ENCODE data around the gene ODAD2. TPM values are rescaled to one million over a fixed set of nuclear protein-coding genes. Genes with fewer than 3 reads are reported as not detected.

Gene ODAD2
- total and polyA plus RNA-seq, 2 of the 8 experiments (the other 6 are each of a cell fraction or from before 2014, with no cell fraction given): 0.95 to 4.3 TPM

DNA sequence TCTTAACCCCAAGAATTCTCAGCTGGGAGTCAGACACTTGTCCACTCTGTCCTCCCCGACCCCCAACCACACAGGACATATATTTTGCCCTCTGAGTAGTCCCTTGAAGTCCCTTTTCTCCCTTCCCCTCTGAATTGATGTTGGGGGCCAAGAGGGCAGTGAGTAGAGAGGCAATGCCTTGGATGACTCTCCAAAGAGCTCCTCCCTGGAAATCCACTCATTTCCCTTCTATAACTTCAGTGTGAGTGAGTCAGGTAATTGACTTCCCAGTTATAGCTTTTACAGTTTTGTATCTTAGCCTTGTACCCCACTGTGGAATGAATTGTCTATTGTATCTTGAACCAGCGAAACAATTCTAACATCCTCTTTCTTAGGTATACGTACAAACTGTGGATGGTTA is 9.2 kb upstream of the ODAD2 start:
- H3K4me2 ChIP-seq (ENCODE audit: insufficient read depth in 1 of 2, low read depth in 2 of 2, low read length in 2 of 2): no peak overlapping the region
- POLR2A ChIA-PET (ENCODE audit: partially characterized antibody): interaction anchor here (0.6 to 0.9 kb wide), 2 partner anchors 10 to 20 kb away, joined by 3 read pairs; no protein-coding TSS in a partner anchor
- H3K14ac ChIP-seq (ENCODE audit: insufficient read length): no peak overlapping the region
- no peaks in the 10 kb centered on the region for H3K23me2 ChIP-seq (ENCODE audit: low read depth, low read length)
- no peak overlapping the region for H3K18ac ChIP-seq (ENCODE audit: extremely low read depth, low read length)
- no peaks in the 10 kb centered on the region for H3K79me2 ChIP-seq (ENCODE audit: control insufficient read depth in 1 of 2, insufficient read depth in 2 of 2, low read length in 2 of 2)
- H3K4ac ChIP-seq (replicated peaks; ENCODE audit: insufficient read length, low read depth, low read length): no peak overlapping the region
- H3K56ac ChIP-seq (replicated peaks; ENCODE audit: insufficient read length, low read depth, low read length): no peak overlapping the region
- no peak overlapping the region for H2BK5ac ChIP-seq (ENCODE audit: low read depth, low read length)
- H3K9me3 ChIP-seq (ENCODE audit: insufficient read depth in 2 of 2, low read depth in 1 of 2, low read length in 1 of 2): no peaks in the 10 kb centered on the region
- peaks cover 0 to 3% (median under 1%) of the 10 kb centered on the region in 4 experiments; a peak in 3 of 7 replicates for H3K4me1 ChIP-seq (replicated peaks in 1 of 4; ENCODE audit: control insufficient read depth in 3 of 4, insufficient read depth in 4 of 4, low read length in 3 of 4)
- no peak overlapping the region for H4K8ac ChIP-seq (ENCODE audit: extremely low read depth, insufficient read depth, low read length)
- no peak for FAIRE-seq
- no peak overlapping the region for H3K9ac ChIP-seq (replicated peaks in 1 of 4; ENCODE audit: extremely low read depth in 1 of 4, low read depth in 3 of 4, low read length in 3 of 4)
- no peak overlapping the region for H2BK20ac ChIP-seq (ENCODE audit: low read length)
- no peaks in the 10 kb centered on the region for H4K20me1 ChIP-seq (replicated peaks in 1 of 2; ENCODE audit: control insufficient read depth in 1 of 2, insufficient read depth in 2 of 2, low read length in 2 of 2)
- H3K4me3 ChIP-seq (ENCODE audit: extremely low read depth in 1 of 4, insufficient read depth in 2 of 4, low read depth in 3 of 4, low read length in 4 of 4): no peak overlapping the region
- H3K79me1 ChIP-seq (ENCODE audit: low read depth, low read length): no peaks in the 10 kb centered on the region
- CTCF ChIA-PET (ENCODE audit: partially characterized antibody): interaction anchor here (1.3 kb wide), 1 partner anchor 266 kb away, joined by 4 read pairs; no protein-coding TSS in a partner anchor
- no peak overlapping the region for H2BK12ac ChIP-seq (ENCODE audit: low read depth, low read length)
- H3K27me3 ChIP-seq (replicated peaks in 1 of 4; ENCODE audit: control insufficient read depth in 3 of 4, extremely low read depth in 1 of 4, insufficient read depth in 3 of 4, low read length in 3 of 4): no peaks in the 10 kb centered on the region
- H3K23ac ChIP-seq (ENCODE audit: insufficient read length): no peak overlapping the region
- no peak overlapping the region for H2AFZ ChIP-seq (ENCODE audit: low read length)
- no peak overlapping the region for H3K27ac ChIP-seq (ENCODE audit: low read depth, low read length)
- no peak overlapping the region for H4K5ac ChIP-seq (ENCODE audit: insufficient read length, low read depth, low read length)
- no peak overlapping the region for H2BK15ac ChIP-seq (ENCODE audit: low read length)
- no peak overlapping the region for H2AK5ac ChIP-seq (ENCODE audit: low read depth, low read length)
- no peak overlapping the region for H4K91ac ChIP-seq (replicated peaks; ENCODE audit: insufficient read length, low read length)
- no peak for DNase-seq (ENCODE audit: low read depth in 1 of 2, low spot score in 2 of 2)
- H2BK120ac ChIP-seq (replicated peaks; ENCODE audit: low read depth, low read length): no peak overlapping the region
- WGBS, 2 experiments (ENCODE audit: extremely low coverage in 1 of 2, insufficient coverage in 1 of 2, insufficient read length in 1 of 2, insufficient replicate concordance in 2 of 2, low coverage in 1 of 2, low lambda C conversion rate in 2 of 2, missing lambda C conversion rate in 1 of 2): 93% methylated on average over 3 of the region's 3 CpGs; no CpG with 5 or more reads in 1 of the 2 experiments
- no peaks in the 10 kb centered on the region for H3K36me3 ChIP-seq (ENCODE audit: control insufficient read depth in 2 of 4, insufficient read depth in 4 of 4, low read length in 3 of 4)
- TF ChIP-seq, protein P1, sequence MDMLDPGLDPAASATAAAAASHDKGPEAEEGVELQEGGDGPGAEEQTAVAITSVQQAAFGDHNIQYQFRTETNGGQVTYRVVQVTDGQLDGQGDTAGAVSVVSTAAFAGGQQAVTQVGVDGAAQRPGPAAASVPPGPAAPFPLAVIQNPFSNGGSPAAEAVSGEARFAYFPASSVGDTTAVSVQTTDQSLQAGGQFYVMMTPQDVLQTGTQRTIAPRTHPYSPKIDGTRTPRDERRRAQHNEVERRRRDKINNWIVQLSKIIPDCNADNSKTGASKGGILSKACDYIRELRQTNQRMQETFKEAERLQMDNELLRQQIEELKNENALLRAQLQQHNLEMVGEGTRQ (IDR thresholded peaks at IDR 0.05; ENCODE audit: low read length): no peak
- TF ChIP-seq BRCA1 (IDR thresholded peaks at IDR 0.05; ENCODE audit: low read depth, low read length) (no peak), SAP30 (IDR thresholded peaks at IDR 0.05; ENCODE audit: insufficient read depth, insufficient replicate concordance, low read length) (no peak), SIN3A (conservative IDR thresholded peaks at IDR 0.05 in 1 of 2, IDR thresholded peaks at IDR 0.05 in 1 of 2; ENCODE audit: low read depth in 1 of 2, low read length in 2 of 2) (no peak), TEAD4 (IDR thresholded peaks at IDR 0.05; ENCODE audit: low read depth, low read length) (no peak), CBX8 (IDR thresholded peaks at IDR 0.05; ENCODE audit: borderline replicate concordance, low read depth, low read length) (no peak), GTF2F1 (IDR thresholded peaks at IDR 0.05; ENCODE audit: borderline replicate concordance, low read depth, low read length) (no peak), HDAC6 (IDR thresholded peaks at IDR 0.05; ENCODE audit: low read depth, low read length) (no peak), RFX5 (IDR thresholded peaks at IDR 0.05; ENCODE audit: borderline replicate concordance, low read depth, low read length) (no peak), SRF (IDR thresholded peaks at IDR 0.05; ENCODE audit: low read depth, low read length) (no peak), PHF8 (conservative IDR thresholded peaks at IDR 0.05; ENCODE audit: low read depth, low read length) (no peak), NRF1 (IDR thresholded peaks at IDR 0.05; ENCODE audit: low read depth, low read length) (no peak), TCF12 (IDR thresholded peaks at IDR 0.05; ENCODE audit: low read depth, low read length) (no peak)

Measured in H1 (cell line).